GM18873 (cell line): ENCODE data around the gene MC1R.
"Not testable (repeated sequence)": the region's sequence is repeated elsewhere in the genome, so short reads cannot be mapped to it uniquely, and the experiment has no call there.

Experiments used
- ATAC-seq: cut with Tn5 transposase; IDR thresholded peaks from one replicate; pipeline ENCODE4 v1.9.1; 2021; ENCODE audit warnings: mild to moderate bottlenecking, moderate library complexity, moderate number of reproducible peaks; ENCODE audit not compliant: unreplicated experiment, low FRiP score

The MC1R gene

DNA sequence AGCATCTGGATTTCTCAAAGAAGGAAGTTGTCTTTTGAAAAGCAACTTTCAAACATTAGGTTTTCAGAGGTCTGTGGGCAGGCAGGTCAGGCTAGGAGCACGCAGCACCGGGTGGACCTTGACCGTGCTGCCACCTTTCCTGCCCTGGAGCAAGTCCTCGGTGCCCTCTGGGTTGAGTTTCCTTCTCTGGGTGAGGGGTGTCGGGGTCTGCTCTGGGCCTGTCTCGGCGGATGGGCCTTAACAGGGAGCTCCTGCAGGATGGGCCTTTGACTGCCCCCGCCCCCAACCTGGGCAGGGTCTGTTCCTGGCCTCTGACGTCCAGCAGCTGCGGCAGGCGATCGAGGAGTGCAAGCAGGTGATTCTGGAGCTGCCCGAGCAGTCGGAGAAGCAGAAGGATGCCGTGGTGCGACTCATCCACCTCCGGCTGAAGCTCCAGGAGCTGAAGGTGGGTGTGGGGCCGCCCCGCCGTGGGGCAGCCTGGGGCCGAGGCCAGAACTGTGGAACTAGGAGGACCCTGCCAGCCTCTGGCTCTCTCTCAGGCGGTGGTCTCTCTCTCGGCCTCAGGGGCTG is 38.6 kb downstream of the MC1R start:
- ATAC-seq: no peak

DNA sequence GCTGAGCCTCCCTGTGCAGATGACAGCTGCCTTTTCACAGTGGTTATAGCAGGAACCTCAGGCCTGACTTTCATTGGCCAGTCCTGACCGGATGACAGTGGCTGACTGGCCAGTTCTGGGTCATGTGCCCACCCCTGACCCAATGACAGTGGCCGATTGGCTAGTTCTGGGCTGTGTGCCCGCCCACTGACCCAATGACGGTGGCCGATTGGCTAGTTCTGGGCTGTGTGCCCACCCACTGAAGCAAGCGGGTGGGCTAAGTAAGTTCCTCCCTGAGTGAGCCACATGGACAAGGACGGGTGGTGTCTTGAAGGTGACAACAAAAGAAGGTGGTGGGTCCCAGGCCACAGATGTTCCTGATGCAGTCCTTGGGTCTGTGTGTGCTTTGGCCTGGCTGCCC is 39.4 kb downstream of the MC1R start:
- ATAC-seq: no peak

GRCh38 chr16:89958596-89958995 is 39.9 kb downstream of the MC1R start:
- no peak for ATAC-seq

GRCh38 chr16:89960966-89961365 is 42.3 kb downstream of the MC1R start:
- ATAC-seq: no peak

- ATAC-seq: no peak
Observed at GRCh38 chr16:89961920-89962319, 43.3 kb downstream of the MC1R start.

- ATAC-seq: no peak
Observed at GRCh38 chr16:89962754-89963498, 44.3 kb downstream of the MC1R start.

GRCh38 chr16:89964201-89964600 is 45.5 kb downstream of the MC1R start:
- ATAC-seq: no peak

GRCh38 chr16:89965447-89966225 is 47.0 kb downstream of the MC1R start:
- ATAC-seq: no peak

GRCh38 chr16:89966756-89967155 is 48.1 kb downstream of the MC1R start:
- ATAC-seq: no peak

GRCh38 chr16:89967436-89967835 is 48.8 kb downstream of the MC1R start:
- ATAC-seq: not testable (repeated sequence)

- not testable (repeated sequence) for ATAC-seq
Observed at GRCh38 chr16:89968074-89968473, 49.4 kb downstream of the MC1R start.

DNA sequence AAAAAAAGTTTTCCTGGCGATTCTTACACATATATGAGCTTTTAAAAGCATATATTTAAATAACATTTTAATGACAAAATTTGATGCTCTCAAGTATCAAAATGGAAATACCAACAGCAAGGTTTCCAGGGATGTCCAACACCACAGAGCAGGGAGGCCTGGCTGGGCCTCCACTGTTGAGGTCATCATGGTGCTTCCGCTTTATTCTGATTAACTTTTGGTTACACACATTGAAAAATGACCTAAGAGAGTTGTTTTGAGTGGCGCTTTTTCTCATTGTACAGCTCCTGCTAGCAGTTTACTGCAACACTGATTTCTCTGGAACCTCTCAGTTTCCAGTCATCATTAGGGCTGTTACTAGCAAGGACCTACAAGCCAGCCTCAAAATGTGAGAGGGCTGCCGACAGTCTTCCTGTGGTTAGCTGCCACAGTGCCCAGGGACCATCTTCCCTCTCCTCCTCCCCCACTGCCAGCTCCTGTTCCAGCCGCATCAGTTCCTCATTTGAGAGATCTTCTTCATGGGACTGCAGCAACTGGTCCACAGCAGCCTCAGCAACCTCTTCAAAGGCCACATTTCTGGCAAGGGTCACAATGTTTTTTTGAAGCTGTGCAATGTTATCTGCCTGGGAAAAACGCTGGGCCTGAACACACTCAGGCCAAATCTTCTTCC is 51.2 kb downstream of the MC1R start:
- ATAC-seq: no peak
